GM23248 (cell line): Measurements from ENCODE around the gene EEF1G.

Source experiments
- EZH2 ChIP-seq: fragments of 200-600 bp; sonication (generic); IDR thresholded peaks from 2 replicates; pipeline ENCODE4 v1.6.1; 2018; ENCODE audit warnings: antibody characterized with exemption, mild to moderate bottlenecking; ENCODE audit not compliant: insufficient read depth, poor library complexity, severe bottlenecking
- EZH2phosphoT487 ChIP-seq: fragments of 200-600 bp; sonication (generic); IDR thresholded peaks from 2 replicates; pipeline ENCODE4 v1.6.1; 2018; ENCODE audit warnings: antibody characterized with exemption, moderate library complexity, mild to moderate bottlenecking, low read depth; ENCODE audit not compliant: insufficient read depth

DNA sequence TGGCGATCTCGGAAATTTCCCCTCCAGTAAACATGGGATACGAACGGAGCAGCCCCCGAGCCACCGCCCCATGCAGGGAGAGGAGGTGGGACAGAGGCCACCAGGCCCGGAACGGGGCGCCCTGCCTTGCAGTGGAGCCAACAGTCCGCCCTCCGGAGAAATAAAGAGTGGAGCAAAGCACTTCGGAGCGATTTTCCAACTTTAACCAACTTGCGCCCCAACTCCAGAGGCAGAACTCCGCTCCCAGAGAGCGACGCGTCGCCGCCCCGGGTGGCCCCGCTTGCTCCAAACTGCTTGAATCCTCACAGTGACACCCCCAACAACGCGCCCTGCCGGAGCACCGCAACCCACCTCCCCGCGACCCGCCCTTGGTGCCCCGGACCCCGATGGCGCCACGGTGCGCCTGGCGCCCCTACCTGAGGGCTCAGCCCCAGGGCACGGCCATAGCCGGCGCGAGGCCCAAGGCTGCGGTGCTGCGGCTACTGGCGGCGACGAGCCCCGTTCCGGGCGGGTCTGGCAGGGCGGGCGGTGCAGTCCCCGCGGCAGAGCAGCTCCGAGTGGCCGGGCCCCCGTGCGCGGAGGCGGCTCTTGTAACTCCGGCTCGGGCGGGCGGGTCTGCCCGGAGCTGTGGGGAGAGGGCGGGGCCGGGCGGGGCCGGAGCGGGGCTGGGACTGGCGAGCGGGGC lies 27.3 kb downstream of the EEF1G start, which contains the start of gene AHNAK:
- TF ChIP-seq EZH2 (no peak), EZH2phosphoT487 (no peak)
